Liver (tissue), 9 donors: ENCODE results near the gene KRTAP2-2. TPM values are rescaled to one million over a fixed set of nuclear protein-coding genes. Genes with fewer than 3 reads are reported as not detected.

Source experiments
- DNase-seq: peaks from one replicate; pipeline ENCODE4 v3.0.0-alpha.2; 2017; ENCODE audit warnings: low spot score
- H3K27ac ChIP-seq, 2 donors: one replicate each; pipeline ENCODE4 v1.7.0; 2013; ENCODE audit warnings: inconsistent platforms in 2 of 2, low read length in 2 of 2, control low read depth in 1 of 2, low read depth in 1 of 2, mild to moderate bottlenecking in 1 of 2
- H3K27me3 ChIP-seq, 4 donors: one replicate each; pipeline versions ENCODE4 v1.6.1 to v1.7.0; 2013; ENCODE audit warnings: low read length in 3 of 4, inconsistent platforms in 1 of 4, mild to moderate bottlenecking in 1 of 4, moderate library complexity in 1 of 4; ENCODE audit not compliant: control insufficient read depth in 4 of 4, insufficient read depth in 4 of 4
- H3K36me3 ChIP-seq, 4 donors: one replicate each; pipeline versions ENCODE4 v1.6.1 to v1.7.0; 2013; ENCODE audit warnings: low read length in 3 of 4, mild to moderate bottlenecking in 3 of 4, low read depth in 1 of 4, moderate library complexity in 1 of 4; ENCODE audit not compliant: control insufficient read depth in 4 of 4, insufficient read depth in 3 of 4
- H3K4me1 ChIP-seq, 4 donors: one replicate each; pipeline versions ENCODE4 v1.6.1 to v1.7.0; 2013; ENCODE audit warnings: low read length in 3 of 4, mild to moderate bottlenecking in 3 of 4, moderate library complexity in 1 of 4; ENCODE audit not compliant: control insufficient read depth in 4 of 4, insufficient read depth in 4 of 4
- H3K4me3 ChIP-seq, 3 donors: one replicate each; pipeline versions ENCODE4 v1.6.1 to v1.7.0; 2013; ENCODE audit warnings: low read length in 3 of 3, control low read depth in 1 of 3, low read depth in 1 of 3, mild to moderate bottlenecking in 1 of 3
- H3K9ac ChIP-seq, 2 donors: one replicate each; pipeline ENCODE4 v1.7.0; 2013; ENCODE audit warnings: low read length in 2 of 2, mild to moderate bottlenecking in 2 of 2, moderate library complexity in 2 of 2, control low read depth in 1 of 2, low read depth in 1 of 2
- H3K9me3 ChIP-seq, 4 donors: one replicate each; pipeline versions ENCODE4 v1.6.1 to v1.7.0; 2013; ENCODE audit warnings: low read length in 3 of 4; ENCODE audit not compliant: control insufficient read depth in 4 of 4
- ATF3 ChIP-seq: IDR thresholded peaks from 2 replicates; pipeline ENCODE4 v1.6.1; 2016; ENCODE audit warnings: antibody characterized with exemption
- EGR1 ChIP-seq, 2 donors: IDR thresholded peaks; 2 replicates each; pipeline ENCODE4 v1.6.1; 2016 to 2018; ENCODE audit warnings: antibody characterized with exemption in 2 of 2, low read depth in 2 of 2
- FOXA1 ChIP-seq: IDR thresholded peaks from 2 replicates; pipeline ENCODE4 v1.6.1; 2016; ENCODE audit warnings: antibody characterized with exemption
- FOXA2 ChIP-seq: IDR thresholded peaks from 2 replicates; pipeline ENCODE4 v1.6.1; 2016; ENCODE audit warnings: antibody characterized with exemption
- GABPA ChIP-seq, 2 donors: IDR thresholded peaks in 1 of 2; conservative IDR thresholded peaks in 1 of 2; 2 replicates each; pipeline ENCODE4 v1.6.1; 2016; ENCODE audit warnings: antibody characterized with exemption in 2 of 2, mild to moderate bottlenecking in 1 of 2, moderate library complexity in 1 of 2
- HNF4A ChIP-seq, 2 donors: conservative IDR thresholded peaks; 2 replicates each; pipeline ENCODE4 v1.6.1; 2016; ENCODE audit warnings: antibody characterized with exemption in 2 of 2, mild to moderate bottlenecking in 2 of 2
- HNF4G ChIP-seq: IDR thresholded peaks from 2 replicates; pipeline ENCODE4 v1.6.1; 2016; ENCODE audit warnings: antibody characterized with exemption
- JUND ChIP-seq, 2 donors: IDR thresholded peaks; 2 replicates each; pipeline ENCODE4 v1.6.1; 2016; ENCODE audit warnings: antibody characterized with exemption in 2 of 2
- NR2F2 ChIP-seq: IDR thresholded peaks from 2 replicates; pipeline ENCODE4 v1.6.1; 2016; ENCODE audit warnings: antibody characterized with exemption
- REST ChIP-seq: IDR thresholded peaks from 2 replicates; pipeline ENCODE4 v1.6.1; 2016; ENCODE audit warnings: antibody characterized with exemption, mild to moderate bottlenecking
- RXRA ChIP-seq, 2 donors: IDR thresholded peaks; 2 replicates each; pipeline ENCODE4 v1.6.1; 2017 to 2018; ENCODE audit warnings: antibody characterized with exemption in 2 of 2, mild to moderate bottlenecking in 1 of 2
- SP1 ChIP-seq: IDR thresholded peaks from 2 replicates; pipeline ENCODE4 v1.6.1; 2018; ENCODE audit warnings: antibody characterized with exemption, mild to moderate bottlenecking
- YY1 ChIP-seq: IDR thresholded peaks from 2 replicates; pipeline ENCODE4 v1.6.1; 2016; ENCODE audit warnings: antibody characterized with exemption, mild to moderate bottlenecking
- ZBTB33 ChIP-seq: IDR thresholded peaks from 2 replicates; pipeline ENCODE4 v1.6.1; 2016; ENCODE audit warnings: antibody characterized with exemption
- WGBS: extraction: QIAGEN DNeasy Blood & Tissue Kit; methylation state at CpG from one replicate; pipeline ENCODE4 v1.1.7; 2013; 5-methylcytosine and 5-hydroxymethylcytosine counted together
- polyA plus RNA-seq, 2 donors: library from polyadenylated mRNA; stranded (reverse) in 1 of 2; unstranded in 1 of 2; fragments of 200-250 nt in 1 of 2; fragments of >200 nt in 1 of 2; fragmentation: Nextera tagmentation in 1 of 2; extraction: Ambion mirVana in 1 of 2; gene quantifications; one replicate each; pipeline versions ENCODE4 v1.2.1 to v1.2.3, GENCODE V29; 2013 to 2015
- total RNA-seq, 2 donors: library from RNA; depleted of rRNA; stranded (reverse); fragments of >200 nt; gene quantifications; one replicate each; pipeline ENCODE4 v1.2.3, GENCODE V29; 2014
- TF ChIP-seq, protein P1 (sequence below): IDR thresholded peaks from 2 replicates; pipeline ENCODE4 v1.6.1; 2016; ENCODE audit warnings: antibody characterized with exemption
- TF ChIP-seq, protein P2 (sequence below): fragments of 150-350 bp; IDR thresholded peaks from 2 replicates; pipeline ENCODE4 v1.5.1; 2017; ENCODE audit warnings: improper control_type of control experiment, low read depth, low read length; ENCODE audit not compliant: missing input control
- donor health status: healthy.
- donor health status: healthy.
- donor health status: healthy.
- donor health status: healthy.
- donor health status: healthy.

Gene KRTAP2-2
- total and polyA plus RNA-seq, 4 donors, result not detected

- no peaks in the 10 kb centered on the region for H3K36me3 ChIP-seq
- no peak for DNase-seq
- no peak overlapping the region for H3K9ac ChIP-seq
- H3K9me3 ChIP-seq, result no peaks in the 10 kb centered on the region
- H3K27ac ChIP-seq, result no peak overlapping the region
- H3K4me1 ChIP-seq, result no peaks in the 10 kb centered on the region
- WGBS, result 78% methylated on average over 3 of the region's 3 CpGs
- no peak overlapping the region for H3K4me3 ChIP-seq
- TF ChIP-seq JUND (IDR thresholded peaks at IDR 0.05) (no peak), SP1 (no peak), FOXA2 (no peak), GABPA (IDR thresholded peaks at IDR 0.05 in 1 of 2, conservative IDR thresholded peaks at IDR 0.05 in 1 of 2) (no peak), NR2F2 (no peak), HNF4A (conservative IDR thresholded peaks at IDR 0.05) (no peak), ATF3 (no peak), REST (no peak), EGR1 (IDR thresholded peaks at IDR 0.05; ENCODE audit: low read depth in 2 of 2) (no peak), HNF4G (no peak), YY1 (no peak), ZBTB33 (no peak)
- TF ChIP-seq, protein P1, sequence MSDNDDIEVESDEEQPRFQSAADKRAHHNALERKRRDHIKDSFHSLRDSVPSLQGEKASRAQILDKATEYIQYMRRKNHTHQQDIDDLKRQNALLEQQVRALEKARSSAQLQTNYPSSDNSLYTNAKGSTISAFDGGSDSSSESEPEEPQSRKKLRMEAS, result no peak
- TF ChIP-seq, protein P2, sequence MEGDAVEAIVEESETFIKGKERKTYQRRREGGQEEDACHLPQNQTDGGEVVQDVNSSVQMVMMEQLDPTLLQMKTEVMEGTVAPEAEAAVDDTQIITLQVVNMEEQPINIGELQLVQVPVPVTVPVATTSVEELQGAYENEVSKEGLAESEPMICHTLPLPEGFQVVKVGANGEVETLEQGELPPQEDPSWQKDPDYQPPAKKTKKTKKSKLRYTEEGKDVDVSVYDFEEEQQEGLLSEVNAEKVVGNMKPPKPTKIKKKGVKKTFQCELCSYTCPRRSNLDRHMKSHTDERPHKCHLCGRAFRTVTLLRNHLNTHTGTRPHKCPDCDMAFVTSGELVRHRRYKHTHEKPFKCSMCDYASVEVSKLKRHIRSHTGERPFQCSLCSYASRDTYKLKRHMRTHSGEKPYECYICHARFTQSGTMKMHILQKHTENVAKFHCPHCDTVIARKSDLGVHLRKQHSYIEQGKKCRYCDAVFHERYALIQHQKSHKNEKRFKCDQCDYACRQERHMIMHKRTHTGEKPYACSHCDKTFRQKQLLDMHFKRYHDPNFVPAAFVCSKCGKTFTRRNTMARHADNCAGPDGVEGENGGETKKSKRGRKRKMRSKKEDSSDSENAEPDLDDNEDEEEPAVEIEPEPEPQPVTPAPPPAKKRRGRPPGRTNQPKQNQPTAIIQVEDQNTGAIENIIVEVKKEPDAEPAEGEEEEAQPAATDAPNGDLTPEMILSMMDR, result no peak
- peaks cover 0 to 4% (median 0%) of the 10 kb centered on the region in 4 donors for H3K27me3 ChIP-seq
These were observed 41.8 kb downstream of the KRTAP2-2 start for GRCh38 chr17:41013181-41013580.

- Histone ChIP-seq H3K4me3 (no peak overlapping the region), H3K4me1 (no peaks in the 10 kb centered on the region), H3K27me3 (peaks cover 0 to 4% (median 0%) of the 10 kb centered on the region in 4 donors), H3K9ac (no peak overlapping the region), H3K36me3 (no peaks in the 10 kb centered on the region), H3K27ac (no peak overlapping the region), H3K9me3 (no peaks in the 10 kb centered on the region)
- TF ChIP-seq YY1, result no peak
- TF ChIP-seq EGR1 (IDR thresholded peaks at IDR 0.05; ENCODE audit: low read depth in 2 of 2), result no peak
- TF ChIP-seq RXRA (IDR thresholded peaks at IDR 0.05), result no peak
- TF ChIP-seq HNF4G, result no peak
- TF ChIP-seq, protein P1, result no peak
- TF ChIP-seq GABPA (IDR thresholded peaks at IDR 0.05 in 1 of 2, conservative IDR thresholded peaks at IDR 0.05 in 1 of 2), result no peak
- TF ChIP-seq FOXA1, result no peak
- TF ChIP-seq FOXA2, result no peak
- no peak for TF ChIP-seq JUND (IDR thresholded peaks at IDR 0.05)
- TF ChIP-seq ZBTB33, result no peak
- WGBS, result 79% methylated on average over 6 of the region's 6 CpGs
- DNase-seq, result no peak
These were observed 42.5 kb downstream of the KRTAP2-2 start for GRCh38 chr17:41012326-41013120.
